ENCODE results near the gene TAOK1.

Gene TAOK1

GRCh38 chr17:29597361-29598172 lies 207.4 kb downstream of the TAOK1 start (continued):
- TF ChIP-seq KLF17 (tag by site-specific recombination; IDR thresholded peaks at IDR 0.05) = peak; percentile 52; the same call in 1 of the 2 replicates
- peak; percentile 27; the same call in 1 of the 2 replicates for TF ChIP-seq KLF9 (tag by site-specific recombination; IDR thresholded peaks at IDR 0.05; ENCODE audit: low read depth)
- TF ChIP-seq ZNF311 (tag by site-specific recombination; IDR thresholded peaks at IDR 0.05; ENCODE audit: borderline replicate concordance) = no peak
- no peak for TF ChIP-seq HOXA7 (CRISPR knock-in tag; IDR thresholded peaks at IDR 0.05; ENCODE audit: borderline replicate concordance)
- no peak for TF ChIP-seq PRDM2 (tag by site-specific recombination; IDR thresholded peaks at IDR 0.05; ENCODE audit: borderline replicate concordance)
- peak; percentile 57 for TF ChIP-seq ZNF600 (tag by site-specific recombination; IDR thresholded peaks at IDR 0.05)
- no peak for TF ChIP-seq EGR2 (tag by site-specific recombination; IDR thresholded peaks at IDR 0.05; ENCODE audit: low read depth)
- no peak for TF ChIP-seq ZNF10 (tag by site-specific recombination; IDR thresholded peaks at IDR 0.05)
- no peak for TF ChIP-seq ZNF350 (tag by site-specific recombination; IDR thresholded peaks at IDR 0.05)
- no peak for TF ChIP-seq ZNF677 (tag by site-specific recombination; IDR thresholded peaks at IDR 0.05)
- TF ChIP-seq ZNF513 (tag by site-specific recombination; IDR thresholded peaks at IDR 0.05) = no peak
- TF ChIP-seq ZBTB11 (tag by site-specific recombination; conservative IDR thresholded peaks at IDR 0.05; ENCODE audit: low read depth) = no peak
- no peak; the same call in 1 of the 2 replicates for TF ChIP-seq GLI4 (tag by site-specific recombination; IDR thresholded peaks at IDR 0.05)
- no peak for TF ChIP-seq MEIS1 (CRISPR knock-in tag; IDR thresholded peaks at IDR 0.05; ENCODE audit: borderline replicate concordance)
- no peak for TF ChIP-seq ZSCAN4 (tag by site-specific recombination; IDR thresholded peaks at IDR 0.05)
- TF ChIP-seq OVOL3 (tag by site-specific recombination; IDR thresholded peaks at IDR 0.05) = no peak
- peak; percentile 63 for TF ChIP-seq OSR2 (tag by site-specific recombination; IDR thresholded peaks at IDR 0.05)
- no peak for TF ChIP-seq GLIS2 (tag by site-specific recombination; IDR thresholded peaks at IDR 0.05)
- TF ChIP-seq YY2 (tag by site-specific recombination; IDR thresholded peaks at IDR 0.05) = no peak
- TF ChIP-seq ZBTB48 (tag by site-specific recombination; IDR thresholded peaks at IDR 0.05) = peak; percentile 52
- no peak; the same call in 1 of the 2 replicates for TF ChIP-seq HIC1 (tag by site-specific recombination; IDR thresholded peaks at IDR 0.05)
- peak; percentile 66; the same call in 1 of the 2 replicates for TF ChIP-seq ZBTB6 (tag by site-specific recombination; IDR thresholded peaks at IDR 0.05)

All from HEK293 (cell line).